ENCODE results near the gene MARCHF9. TPM values are rescaled to one million over a fixed set of nuclear protein-coding genes. Genes with fewer than 3 reads are reported as not detected.

The MARCHF9 gene
- total RNA-seq, 2 experiments from 2014 or later, result 18.2 to 19.2 TPM

- DNase-seq, result no peak
Observed at GRCh38 chr12:57775563-57776246, 20.8 kb downstream of the MARCHF9 start.

GRCh38 chr12:57776247-57776587 is 21.3 kb downstream of the MARCHF9 start:
- H3K4me3 Mint-ChIP-seq, result no peak overlapping the region
- H3K36me3 Mint-ChIP-seq, result peaks cover 12% of the 10 kb centered on the region
- peaks cover 3% of the 10 kb centered on the region for H3K27me3 Mint-ChIP-seq
- DNase-seq, result no peak
- peaks cover 9% of the 10 kb centered on the region for H3K4me1 Mint-ChIP-seq
- H3K9me3 Mint-ChIP-seq, result no peaks in the 10 kb centered on the region
- H3K27ac Mint-ChIP-seq, result no peak overlapping the region

More at GRCh38 chr12:57775563-57776246, 20.8 kb downstream of the MARCHF9 start:
- Mint-ChIP-seq H3K4me1 (peaks cover 13% of the 10 kb centered on the region), H3K27ac (no peak overlapping the region), H3K4me3 (no peak overlapping the region), H3K27me3 (peaks cover 3% of the 10 kb centered on the region), H3K36me3 (peaks cover 14% of the 10 kb centered on the region), H3K9me3 (no peaks in the 10 kb centered on the region)

GRCh38 chr12:57777367-57777766 is 22.5 kb downstream of the MARCHF9 start:
- no peak overlapping the region for H3K4me3 Mint-ChIP-seq
- H3K4me1 Mint-ChIP-seq, result peaks cover 17% of the 10 kb centered on the region
- peaks cover 11% of the 10 kb centered on the region for H3K36me3 Mint-ChIP-seq
- peaks cover 3% of the 10 kb centered on the region for H3K27me3 Mint-ChIP-seq
- no peak for DNase-seq
- no peak overlapping the region for H3K27ac Mint-ChIP-seq
- no peaks in the 10 kb centered on the region for H3K9me3 Mint-ChIP-seq

- DNase-seq, result no peak
- Mint-ChIP-seq H3K27me3 (peaks cover under 1% of the 10 kb centered on the region), H3K4me3 (no peak overlapping the region), H3K4me1 (peaks cover 16% of the 10 kb centered on the region), H3K36me3 (peaks cover 12% of the 10 kb centered on the region), H3K9me3 (no peaks in the 10 kb centered on the region), H3K27ac (no peak overlapping the region)
Observed at GRCh38 chr12:57777911-57778310, 23.0 kb downstream of the MARCHF9 start.

DNA sequence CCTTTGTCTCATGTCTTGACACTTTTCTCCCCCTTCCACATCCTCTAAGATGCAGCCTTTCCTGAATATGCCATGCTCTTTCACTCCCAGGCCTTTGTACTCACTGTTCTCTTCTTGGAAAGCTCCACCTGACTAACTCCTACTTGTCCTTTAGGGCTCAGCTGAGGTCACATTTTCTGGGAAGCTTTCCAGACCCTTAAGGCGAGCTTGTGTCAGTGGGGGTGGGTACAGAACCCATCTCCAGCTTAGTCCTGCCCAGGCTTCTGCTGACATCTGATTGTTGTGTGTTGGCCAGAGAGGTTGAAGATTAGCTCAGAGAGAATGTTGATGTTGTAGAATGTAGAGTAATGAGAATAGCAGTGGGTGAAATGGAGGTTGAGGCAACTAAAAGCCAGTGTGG is 24.8 kb downstream of the MARCHF9 start:
- Mint-ChIP-seq H3K9me3 (no peaks in the 10 kb centered on the region), H3K27me3 (no peaks in the 10 kb centered on the region), H3K36me3 (peaks cover 14% of the 10 kb centered on the region), H3K4me1 (peaks cover 20% of the 10 kb centered on the region), H3K4me3 (no peak overlapping the region), H3K27ac (no peak overlapping the region)
- DNase-seq, result no peak

- no peak overlapping the region for H3K4me3 Mint-ChIP-seq
- no peaks in the 10 kb centered on the region for H3K9me3 Mint-ChIP-seq
- H3K27ac Mint-ChIP-seq, result no peak overlapping the region
- H3K27me3 Mint-ChIP-seq, result no peaks in the 10 kb centered on the region
- DNase-seq, result no peak
- H3K4me1 Mint-ChIP-seq, result peaks cover 20% of the 10 kb centered on the region
- peaks cover 14% of the 10 kb centered on the region for H3K36me3 Mint-ChIP-seq
Observed at GRCh38 chr12:57780284-57780897, 25.5 kb downstream of the MARCHF9 start.

GRCh38 chr12:57781244-57781643 is 26.3 kb downstream of the MARCHF9 start:
- Mint-ChIP-seq H3K36me3 (peaks cover 15% of the 10 kb centered on the region), H3K27ac (peak overlapping the region; percentile 21), H3K27me3 (no peaks in the 10 kb centered on the region), H3K4me3 (no peak overlapping the region), H3K9me3 (no peaks in the 10 kb centered on the region), H3K4me1 (peaks cover 23% of the 10 kb centered on the region)
- no peak for DNase-seq

DNA sequence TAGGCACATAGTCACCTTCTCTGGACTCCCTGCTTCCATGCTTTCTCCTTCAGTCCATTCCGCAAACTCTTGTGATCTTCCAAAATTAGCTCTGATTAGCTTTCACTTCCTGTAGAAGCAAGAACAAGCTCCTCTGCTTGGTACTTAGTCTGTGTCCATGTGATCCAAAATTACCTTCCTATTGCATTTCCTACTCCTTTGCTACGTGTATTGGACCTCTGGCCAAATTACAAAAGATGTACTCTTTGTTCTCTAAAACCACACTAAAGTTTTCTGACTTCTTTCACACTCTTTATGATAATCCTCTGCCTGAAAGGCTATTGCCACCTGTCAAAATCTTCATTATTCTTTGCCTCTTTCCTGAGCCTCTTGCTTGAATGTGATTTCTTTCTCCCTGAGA is 26.9 kb downstream of the MARCHF9 start:
- Mint-ChIP-seq H3K4me1 (peaks cover 27% of the 10 kb centered on the region), H3K9me3 (no peaks in the 10 kb centered on the region), H3K4me3 (no peak overlapping the region), H3K27ac (peak overlapping the region; percentile 21), H3K27me3 (no peaks in the 10 kb centered on the region), H3K36me3 (peaks cover 16% of the 10 kb centered on the region)
- DNase-seq, result no peak

- Mint-ChIP-seq H3K9me3 (no peaks in the 10 kb centered on the region), H3K27me3 (no peaks in the 10 kb centered on the region), H3K4me1 (peaks cover 27% of the 10 kb centered on the region), H3K4me3 (peak overlapping the region; percentile 100), H3K36me3 (peaks cover 16% of the 10 kb centered on the region), H3K27ac (peak overlapping the region; percentile 98)
- DNase-seq, result no peak
Observed at GRCh38 chr12:57782243-57782607, 27.3 kb downstream of the MARCHF9 start.

DNA sequence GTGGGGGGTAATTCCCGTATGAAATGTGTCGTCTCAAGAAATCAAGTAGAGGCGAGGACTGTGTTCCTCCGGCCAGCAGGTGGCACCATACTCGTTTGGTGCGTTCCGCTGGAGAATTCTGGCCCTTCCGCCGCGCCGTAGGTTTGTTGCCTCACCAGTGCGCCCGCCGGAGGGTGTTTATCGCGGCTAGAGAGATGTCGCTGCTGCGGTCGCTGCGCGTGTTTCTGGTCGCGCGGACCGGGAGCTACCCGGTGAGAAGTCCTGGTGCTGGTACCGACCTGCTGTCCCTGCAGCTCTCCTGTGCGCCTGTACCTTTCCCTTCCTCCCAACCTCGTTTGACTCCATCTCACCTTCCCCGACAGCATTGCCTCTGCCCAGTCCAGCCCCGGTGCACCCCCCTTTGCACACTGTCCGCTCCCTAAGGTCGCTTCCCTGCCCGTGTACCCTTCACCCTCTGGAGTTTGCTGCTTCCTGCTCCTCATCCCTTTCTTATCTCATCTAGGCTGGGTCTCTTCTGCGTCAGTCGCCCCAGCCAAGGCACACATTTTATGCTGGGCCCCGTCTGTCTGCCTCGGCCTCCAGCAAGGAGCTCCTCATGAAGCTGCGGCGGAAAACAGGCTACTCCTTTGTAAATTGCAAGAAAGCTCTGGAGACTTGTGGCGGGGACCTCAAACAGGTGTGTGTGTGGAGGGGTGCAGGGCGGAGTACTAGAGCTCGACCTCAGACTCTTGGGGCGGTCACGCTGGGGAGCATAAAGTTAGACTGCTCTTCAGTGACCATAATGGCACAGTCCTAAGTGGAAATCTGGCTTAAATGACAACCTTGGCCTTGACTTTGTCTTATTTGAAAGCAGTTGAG is 27.9 kb downstream of the MARCHF9 start, which contains the start of gene TSFM:
Gene TSFM (plus strand): TSS at position 180 of the 858 bp plus-strand sequence. CDS start 15 bp downstream, at position 195.
- peaks cover 20% of the 10 kb centered on the region for H3K36me3 Mint-ChIP-seq
- no peaks in the 10 kb centered on the region for H3K27me3 Mint-ChIP-seq
- H3K27ac Mint-ChIP-seq, result peak within 1 kb of the TSS; percentile 98
- DNase-seq, result peak; percentile 96
- no peaks in the 10 kb centered on the region for H3K9me3 Mint-ChIP-seq
- peaks cover 27% of the 10 kb centered on the region for H3K4me1 Mint-ChIP-seq
- peak within 1 kb of the TSS; percentile 100 for H3K4me3 Mint-ChIP-seq

DNA sequence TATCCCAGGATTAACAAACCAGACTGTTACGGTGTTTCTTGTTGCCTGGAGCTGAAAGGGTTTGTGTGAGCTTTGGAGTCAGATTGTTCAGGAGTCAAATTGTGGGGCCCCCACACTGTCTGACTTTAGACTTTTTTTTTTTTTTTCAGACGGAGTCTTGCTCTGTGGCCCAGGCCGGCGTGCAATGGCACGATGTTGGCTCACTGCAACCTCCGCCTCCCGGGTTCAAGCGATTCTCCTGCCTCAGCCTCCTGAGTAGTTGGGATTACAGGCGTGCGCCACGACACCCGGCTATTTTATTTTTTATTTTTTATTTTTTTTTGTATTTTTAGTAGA is 28.5 kb downstream of the MARCHF9 start:
- DNase-seq, result no peak
- peak overlapping the region; percentile 98 for H3K27ac Mint-ChIP-seq
- peaks cover 27% of the 10 kb centered on the region for H3K4me1 Mint-ChIP-seq
- H3K9me3 Mint-ChIP-seq, result no peaks in the 10 kb centered on the region
- H3K27me3 Mint-ChIP-seq, result no peaks in the 10 kb centered on the region
- H3K36me3 Mint-ChIP-seq, result peaks cover 20% of the 10 kb centered on the region
- H3K4me3 Mint-ChIP-seq, result peak overlapping the region; percentile 100

DNA sequence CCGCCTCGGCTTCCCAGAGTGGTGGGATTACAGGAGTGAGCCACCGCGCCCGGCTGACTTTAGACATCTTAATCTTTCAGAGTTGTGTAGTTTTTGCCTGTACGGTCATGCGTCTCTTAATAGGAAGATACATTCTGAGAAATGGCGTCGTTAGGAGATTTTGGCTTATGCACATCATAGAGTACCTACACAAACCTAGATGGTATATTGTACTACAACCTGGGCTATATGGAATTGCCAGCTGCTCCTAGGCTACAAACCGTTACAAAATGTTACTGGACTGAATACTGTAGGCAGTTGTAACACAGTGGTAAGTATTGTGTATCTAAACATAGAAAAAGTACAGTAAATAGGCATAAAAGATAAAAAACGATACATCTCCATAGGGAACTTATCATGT is 29.0 kb downstream of the MARCHF9 start:
- no peak overlapping the region for H3K27ac Mint-ChIP-seq
- H3K27me3 Mint-ChIP-seq, result no peaks in the 10 kb centered on the region
- peaks cover 27% of the 10 kb centered on the region for H3K4me1 Mint-ChIP-seq

GRCh38 chr12:57793920-57794319 is 39.0 kb downstream of the MARCHF9 start:
- Mint-ChIP-seq H3K9me3 (no peaks in the 10 kb centered on the region), H3K4me1 (peaks cover 17% of the 10 kb centered on the region), H3K27me3 (no peaks in the 10 kb centered on the region), H3K36me3 (peaks cover 22% of the 10 kb centered on the region), H3K27ac (peak overlapping the region; percentile 49), H3K4me3 (no peak overlapping the region)
- no peak for DNase-seq

More for the DNA sequence above, 29.0 kb downstream of the MARCHF9 start:
- H3K4me3 Mint-ChIP-seq, result peak overlapping the region; percentile 72
- H3K36me3 Mint-ChIP-seq, result peaks cover 20% of the 10 kb centered on the region
- DNase-seq, result no peak
- H3K9me3 Mint-ChIP-seq, result no peaks in the 10 kb centered on the region

DNA sequence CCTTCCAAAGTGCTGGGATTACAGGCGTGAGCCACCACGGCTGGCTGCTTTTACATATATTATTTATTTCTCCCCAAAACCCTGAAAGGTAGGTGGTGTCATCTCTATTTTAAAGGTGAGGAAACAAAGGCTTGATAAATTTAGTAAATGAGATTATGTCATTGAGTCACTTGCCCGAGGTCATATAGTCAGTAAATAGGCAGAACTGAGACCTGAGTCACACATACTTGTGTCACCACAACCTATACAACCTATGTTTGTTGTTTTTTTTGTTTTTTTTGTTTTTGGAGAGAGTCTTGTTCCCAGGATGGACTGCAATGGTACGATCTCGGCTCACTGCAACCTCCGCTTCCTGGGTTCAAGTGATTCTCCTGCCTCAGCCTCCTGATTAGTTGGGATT is 40.5 kb downstream of the MARCHF9 start:
- no peak for DNase-seq
- Mint-ChIP-seq H3K27ac (no peak overlapping the region), H3K36me3 (peaks cover 24% of the 10 kb centered on the region), H3K4me1 (peaks cover 17% of the 10 kb centered on the region), H3K27me3 (no peaks in the 10 kb centered on the region), H3K9me3 (no peaks in the 10 kb centered on the region), H3K4me3 (no peak overlapping the region)

DNA sequence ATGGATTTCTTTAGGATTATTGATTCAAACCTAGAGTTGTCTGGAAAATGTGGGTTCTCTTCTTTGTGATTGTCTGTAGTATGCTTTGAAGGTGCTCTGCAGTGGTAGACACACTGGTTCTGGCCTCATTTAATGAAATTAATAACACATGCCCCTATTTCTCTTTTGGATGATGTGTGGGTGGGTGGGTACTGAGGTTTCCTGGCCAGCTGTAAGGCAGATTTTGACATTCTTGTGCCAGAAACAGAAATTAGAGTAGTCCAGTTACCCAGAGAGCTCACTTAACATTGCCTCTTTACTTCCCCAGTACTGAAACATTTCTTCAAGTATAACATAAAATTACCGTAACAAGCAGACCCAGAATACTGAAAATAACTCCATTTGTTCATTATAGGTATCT is 42.1 kb downstream of the MARCHF9 start:
- peak overlapping the region; percentile 5 for H3K27ac Mint-ChIP-seq
- peaks cover 17% of the 10 kb centered on the region for H3K4me1 Mint-ChIP-seq
- H3K36me3 Mint-ChIP-seq, result peaks cover 23% of the 10 kb centered on the region
- H3K27me3 Mint-ChIP-seq, result no peaks in the 10 kb centered on the region
- no peak overlapping the region for H3K4me3 Mint-ChIP-seq
- DNase-seq, result no peak
- no peaks in the 10 kb centered on the region for H3K9me3 Mint-ChIP-seq
